GM19023 (cell line): ENCODE measurements around the gene VTN.
A peak's percentile ranks its signal among the peaks of the same experiment; 100 is the strongest.
"Not testable (repeated sequence)": the region's sequence is repeated elsewhere in the genome, so short reads cannot be mapped to it uniquely, and the experiment has no call there.

ENCODE experiments used
- ATAC-seq: cut with Tn5 transposase; IDR thresholded peaks from one replicate; pipeline ENCODE4 v1.9.1; 2021; ENCODE audit warnings: mild to moderate bottlenecking, moderate library complexity; ENCODE audit not compliant: unreplicated experiment

VTN gene

GRCh38 chr17:28344435-28344901 lies 25.6 kb downstream of the VTN start:
- ATAC-seq, result no peak

- no peak for ATAC-seq
These were observed 26.1 kb downstream of the VTN start for GRCh38 chr17:28344011-28344410.

GRCh38 chr17:28343491-28343932 lies 26.6 kb downstream of the VTN start:
- no peak for ATAC-seq

- no peak for ATAC-seq
These were observed 27.8 kb downstream of the VTN start for GRCh38 chr17:28342313-28342712.

GRCh38 chr17:28341516-28341915 lies 28.6 kb downstream of the VTN start:
- no peak for ATAC-seq

GRCh38 chr17:28340374-28340773 lies 29.7 kb downstream of the VTN start:
- no peak for ATAC-seq

- no peak for ATAC-seq
These were observed 30.7 kb downstream of the VTN start for GRCh38 chr17:28339431-28339830.

- not testable (repeated sequence) for ATAC-seq
These were observed 31.3 kb downstream of the VTN start for GRCh38 chr17:28338769-28339212.

GRCh38 chr17:28338056-28338768 lies 31.9 kb downstream of the VTN start:
- ATAC-seq, result no peak

GRCh38 chr17:28335959-28336871 lies 33.9 kb downstream of the VTN start:
- ATAC-seq, result no peak

GRCh38 chr17:28335201-28335958 lies 34.7 kb downstream of the VTN start, which contains the start of the genes IFT20 and TNFAIP1:
TSS of gene IFT20 (minus strand) at chr17:28335472. CDS start at chr17:28331985, 3,487 bp downstream.
TSS of gene TNFAIP1 (plus strand) at chr17:28335761. CDS start at chr17:28339522, 3,761 bp downstream.
- ATAC-seq, result peak; percentile 95

- no peak for ATAC-seq
These were observed 35.4 kb downstream of the VTN start for GRCh38 chr17:28334666-28335200.

- no peak for ATAC-seq
These were observed 35.9 kb downstream of the VTN start for GRCh38 chr17:28334171-28334570.

GRCh38 chr17:28333083-28333746 lies 36.9 kb downstream of the VTN start:
- ATAC-seq, result no peak

GRCh38 chr17:28331891-28332420 lies 38.2 kb downstream of the VTN start:
- ATAC-seq, result no peak

GRCh38 chr17:28330671-28331070 lies 39.4 kb downstream of the VTN start:
- ATAC-seq, result no peak

GRCh38 chr17:28328325-28328724 lies 41.8 kb downstream of the VTN start:
- ATAC-seq, result no peak

GRCh38 chr17:28327709-28328108 lies 42.4 kb downstream of the VTN start:
- no peak for ATAC-seq

- no peak for ATAC-seq
These were observed 43.0 kb downstream of the VTN start for GRCh38 chr17:28327031-28327607.
